ENCODE results near the gene NAGA.

GRCh38 chr22:42068291-42068690 is 2.3 kb downstream of the NAGA start:
- TF ChIP-seq CTCF (IDR thresholded peaks at IDR 0.05; ENCODE audit: insufficient read depth, low read depth, low read length) (no peak), EZH2 (IDR thresholded peaks at IDR 0.05; ENCODE audit: insufficient read depth, low read length) (no peak)

All from astrocyte (in vitro differentiated cells and primary cell).